ENCODE results near the gene PAH. TPM values are rescaled to one million over a fixed set of nuclear protein-coding genes. Genes with fewer than 3 reads are reported as not detected.

The PAH gene
- total RNA-seq, 4 donors from 2014 or later: not detected

DNA sequence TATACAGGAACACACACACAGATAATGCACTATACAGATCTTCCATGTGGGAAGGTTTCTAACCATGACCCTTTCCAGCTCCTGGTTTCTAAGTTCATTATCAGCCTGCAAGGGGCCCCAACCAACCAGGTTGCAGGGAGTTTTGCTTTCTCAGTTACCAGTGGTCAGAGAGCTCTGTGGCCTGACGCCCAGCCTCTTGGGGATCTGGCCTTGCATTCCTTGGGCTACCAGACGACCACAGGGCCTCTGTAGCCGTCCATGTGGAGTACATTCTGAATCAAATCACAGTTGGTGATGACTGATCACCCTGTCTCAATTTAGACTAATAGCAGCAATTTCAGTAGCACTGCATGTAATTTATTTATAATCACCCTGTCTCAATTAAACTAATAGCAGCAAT, 47.5 kb downstream of the PAH start:
- WGBS, 2 donors: 17 to 29% methylated on average over 2 to 3 of the region's 3 CpGs
- no peak for DNase-seq
- TF ChIP-seq POLR2A (IDR thresholded peaks at IDR 0.05): no peak
- TF ChIP-seq, protein P1, sequence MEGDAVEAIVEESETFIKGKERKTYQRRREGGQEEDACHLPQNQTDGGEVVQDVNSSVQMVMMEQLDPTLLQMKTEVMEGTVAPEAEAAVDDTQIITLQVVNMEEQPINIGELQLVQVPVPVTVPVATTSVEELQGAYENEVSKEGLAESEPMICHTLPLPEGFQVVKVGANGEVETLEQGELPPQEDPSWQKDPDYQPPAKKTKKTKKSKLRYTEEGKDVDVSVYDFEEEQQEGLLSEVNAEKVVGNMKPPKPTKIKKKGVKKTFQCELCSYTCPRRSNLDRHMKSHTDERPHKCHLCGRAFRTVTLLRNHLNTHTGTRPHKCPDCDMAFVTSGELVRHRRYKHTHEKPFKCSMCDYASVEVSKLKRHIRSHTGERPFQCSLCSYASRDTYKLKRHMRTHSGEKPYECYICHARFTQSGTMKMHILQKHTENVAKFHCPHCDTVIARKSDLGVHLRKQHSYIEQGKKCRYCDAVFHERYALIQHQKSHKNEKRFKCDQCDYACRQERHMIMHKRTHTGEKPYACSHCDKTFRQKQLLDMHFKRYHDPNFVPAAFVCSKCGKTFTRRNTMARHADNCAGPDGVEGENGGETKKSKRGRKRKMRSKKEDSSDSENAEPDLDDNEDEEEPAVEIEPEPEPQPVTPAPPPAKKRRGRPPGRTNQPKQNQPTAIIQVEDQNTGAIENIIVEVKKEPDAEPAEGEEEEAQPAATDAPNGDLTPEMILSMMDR (IDR thresholded peaks at IDR 0.05): no peak
- no peaks in the 10 kb centered on the region for H3K4me1 ChIP-seq
- no peaks in the 10 kb centered on the region for H3K36me3 ChIP-seq
- H3K27ac ChIP-seq: no peak overlapping the region
- intact Hi-C loops (cut with DNase I): no loop called here
- H3K4me3 ChIP-seq: no peak overlapping the region
- H3K27me3 ChIP-seq: no peaks in the 10 kb centered on the region
- H3K9me3 ChIP-seq: no peaks in the 10 kb centered on the region

DNA sequence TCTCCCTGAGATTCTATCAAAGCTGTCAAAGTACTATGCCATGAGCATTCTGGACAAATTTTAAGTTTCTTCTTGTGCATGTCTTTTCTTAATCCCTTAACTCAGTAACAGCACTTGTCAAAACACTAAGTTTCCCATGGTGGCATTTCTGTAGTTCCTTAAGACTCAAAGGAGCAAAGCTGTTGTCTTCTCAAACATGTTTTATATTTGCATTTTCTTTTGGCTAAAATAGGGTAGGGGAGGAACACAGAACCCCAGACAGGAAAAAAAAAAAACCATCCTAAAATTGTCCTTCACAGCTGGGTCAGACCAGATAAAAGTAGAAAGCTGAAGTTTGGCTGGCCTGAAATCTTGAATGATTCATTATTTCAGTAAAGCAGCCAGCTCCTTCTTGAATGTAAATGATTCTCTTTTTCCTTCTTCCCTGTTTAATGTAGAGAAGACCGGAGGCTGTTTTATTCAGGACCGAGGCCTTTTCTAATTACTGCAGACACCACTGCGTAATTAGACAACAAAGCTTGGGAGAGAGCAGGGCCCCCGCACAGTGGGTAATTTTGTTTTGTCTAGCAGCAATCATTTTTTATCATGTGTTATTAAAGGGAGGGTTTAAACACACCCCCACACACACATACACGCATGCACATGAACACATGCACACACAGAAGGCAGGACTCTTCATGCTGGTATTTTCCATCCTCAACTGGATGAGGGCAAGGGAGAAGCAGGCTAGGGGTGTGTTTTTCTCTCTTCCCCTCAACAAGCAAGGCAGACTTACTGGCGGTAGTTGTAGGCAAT, 51.0 kb downstream of the PAH start:
- no peaks in the 10 kb centered on the region for H3K27me3 ChIP-seq
- intact Hi-C loops (cut with DNase I): no loop called here

DNA sequence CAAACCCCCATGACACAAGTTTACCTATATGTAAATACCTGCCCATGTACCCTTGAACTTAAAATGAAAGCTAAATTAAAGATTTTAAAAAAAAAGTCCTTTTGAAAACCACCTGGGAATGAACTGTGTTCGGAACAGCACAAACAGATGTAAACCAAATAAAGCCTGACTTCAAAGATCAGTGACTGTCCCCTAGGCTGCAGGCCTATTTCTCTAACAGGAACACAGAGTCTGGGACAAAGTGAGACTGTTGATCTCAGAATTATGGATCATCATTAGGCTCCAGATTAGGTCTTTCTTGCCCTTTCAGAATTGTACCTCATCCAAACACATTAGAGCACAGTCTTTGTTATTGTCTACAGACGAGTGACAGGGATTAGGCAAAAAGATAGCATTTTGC, 54.6 kb downstream of the PAH start:
- DNase-seq: no peak
- no peak overlapping the region for H3K27ac ChIP-seq
- 54 to 55% methylated on average over 2 of the region's 2 CpGs for WGBS, 2 donors
- no peaks in the 10 kb centered on the region for H3K4me1 ChIP-seq
- no peaks in the 10 kb centered on the region for H3K36me3 ChIP-seq
- TF ChIP-seq, protein P1 (IDR thresholded peaks at IDR 0.05): no peak
- TF ChIP-seq POLR2A (IDR thresholded peaks at IDR 0.05): no peak
- no peak overlapping the region for H3K4me3 ChIP-seq
- H3K9me3 ChIP-seq: no peaks in the 10 kb centered on the region
- H3K27me3 ChIP-seq: no peaks in the 10 kb centered on the region
- intact Hi-C loops (cut with DNase I): no loop called here

More for the DNA sequence above, 51.0 kb downstream of the PAH start:
- Histone ChIP-seq H3K36me3 (no peaks in the 10 kb centered on the region), H3K4me3 (no peak overlapping the region), H3K4me1 (no peaks in the 10 kb centered on the region), H3K9me3 (no peaks in the 10 kb centered on the region), H3K27ac (no peak overlapping the region)
- TF ChIP-seq POLR2A (IDR thresholded peaks at IDR 0.05): no peak
- TF ChIP-seq, protein P1 (IDR thresholded peaks at IDR 0.05): no peak
- DNase-seq: no peak
- WGBS, 2 donors: 81 to 82% methylated on average over 6 of the region's 6 CpGs

DNA sequence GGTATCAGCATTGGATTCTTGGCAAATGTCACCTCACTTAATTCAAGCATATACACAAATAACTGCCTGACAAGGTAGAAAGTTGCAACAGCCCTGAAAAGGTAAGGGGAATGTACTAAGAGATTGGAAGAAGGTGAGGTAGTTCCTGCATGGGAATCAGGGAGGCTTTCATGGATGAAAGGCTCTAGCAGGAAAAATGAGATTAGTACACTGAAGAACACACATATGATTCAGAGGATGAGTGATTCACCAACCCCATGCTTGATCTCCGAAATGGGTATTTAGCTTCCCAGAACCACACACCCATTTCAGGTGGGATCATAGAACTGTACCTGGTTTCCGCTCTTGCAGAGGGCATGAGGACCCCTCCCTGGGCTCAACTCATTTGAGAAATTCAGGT, 65.8 kb downstream of the PAH start:
- intact Hi-C loops (cut with DNase I): no loop called here
- Histone ChIP-seq H3K4me1 (no peaks in the 10 kb centered on the region), H3K36me3 (no peaks in the 10 kb centered on the region), H3K9me3 (no peaks in the 10 kb centered on the region), H3K27ac (no peak overlapping the region), H3K27me3 (peaks cover 0 to 15% (median 0%) of the 10 kb centered on the region in 4 donors), H3K4me3 (no peak overlapping the region)
- TF ChIP-seq POLR2A (IDR thresholded peaks at IDR 0.05): no peak
- TF ChIP-seq, protein P1 (IDR thresholded peaks at IDR 0.05): no peak
- whole genome bisulfite sequencing, 2 donors: 45 to 61% methylated on average over 2 of the region's 2 CpGs
- no peak for DNase-seq

DNA sequence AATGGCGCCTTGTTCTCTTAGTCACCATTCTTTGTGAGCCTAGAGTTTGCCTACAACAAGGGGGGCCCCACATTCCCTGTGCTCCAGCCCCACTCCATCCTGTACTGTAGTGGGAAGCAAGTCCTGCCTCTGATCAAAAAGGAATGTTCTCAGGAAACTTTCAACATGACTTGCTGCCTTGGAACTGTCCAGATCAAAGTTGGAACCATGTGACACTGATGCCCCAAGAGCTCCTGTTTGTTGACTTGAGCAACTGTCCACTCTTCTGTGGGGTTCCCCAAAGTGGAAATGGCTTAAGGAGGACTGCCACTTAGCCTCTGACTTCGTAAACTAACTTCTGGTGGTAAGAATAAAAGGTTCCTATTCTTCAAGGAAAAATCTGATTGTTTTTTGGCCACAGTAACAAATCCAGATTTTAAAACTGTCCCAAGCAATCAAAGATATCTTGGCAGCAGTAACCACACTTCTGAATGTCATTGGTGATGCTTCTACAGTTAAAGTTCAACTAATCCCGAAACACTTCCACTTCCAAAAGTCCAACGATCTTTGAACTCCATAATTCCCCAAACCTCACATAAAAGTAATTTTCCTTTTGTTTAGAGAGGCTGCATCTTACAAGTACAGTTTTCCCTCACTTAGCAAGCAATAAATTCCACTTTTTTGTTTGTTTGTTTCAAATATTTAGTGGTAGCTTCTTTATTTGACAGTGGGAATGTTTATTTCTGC, 67.2 kb downstream of the PAH start:
- DNase-seq: no peak
- H3K9me3 ChIP-seq: no peaks in the 10 kb centered on the region
- intact Hi-C loops (cut with DNase I): no loop called here
- no peak overlapping the region for H3K27ac ChIP-seq
- no peak overlapping the region for H3K4me3 ChIP-seq
- no peaks in the 10 kb centered on the region for H3K4me1 ChIP-seq
- peaks cover 0 to 10% (median 0%) of the 10 kb centered on the region in 4 donors for H3K27me3 ChIP-seq
- TF ChIP-seq POLR2A (IDR thresholded peaks at IDR 0.05): no peak
- TF ChIP-seq, protein P1 (IDR thresholded peaks at IDR 0.05): no peak
- no peaks in the 10 kb centered on the region for H3K36me3 ChIP-seq
- 63% methylated on average over 4 of the region's 4 CpGs for WGBS, 2 donors
